K562 (cell line): Measurements from ENCODE around the gene CD4. TPM values are rescaled to one million over a fixed set of nuclear protein-coding genes. Genes with fewer than 3 reads are reported as not detected.

Experiments
- CBFA2T2 ChIP-seq: fragments of 450-650 bp; conservative IDR thresholded peaks from 2 replicates; pipeline ENCODE4 v1.6.1; 2017; ENCODE audit warnings: mild to moderate bottlenecking
- CC2D1A ChIP-seq: fragments of 450-650 bp; IDR thresholded peaks from 2 replicates; pipeline ENCODE4 v1.6.1; 2017; ENCODE audit warnings: mild to moderate bottlenecking
- HNRNPUL1 ChIP-seq: fragments of 200-400 bp; formaldehyde crosslinking; IDR thresholded peaks from 2 replicates; pipeline ENCODE4 v1.6.1; 2017; ENCODE audit warnings: low read length
- JUND ChIP-seq, 2 experiments: IDR thresholded peaks; 2 replicates in 1 of 2; 3 replicates in 1 of 2; pipeline ENCODE4 v1.6.1; 2011; ENCODE audit warnings: borderline replicate concordance in 2 of 2, low read depth in 2 of 2, low read length in 2 of 2, improper control_type of control experiment in 1 of 2, missing biosample characterization in 1 of 2, missing genetic modification characterization in 1 of 2, missing genetic modification reagents in 1 of 2
- MYC ChIP-seq, 2 experiments: fragments of 250-450 bp in 1 of 2; sonication (Bioruptor Pico) in 1 of 2; IDR thresholded peaks; 2 replicates each; pipeline versions ENCODE4 v1.5.1 to v1.6.1; 2012 to 2021; ENCODE audit warnings: low read depth in 2 of 2, borderline replicate concordance in 1 of 2, improper control_type of control experiment in 1 of 2, low read length in 1 of 2, mild to moderate bottlenecking in 1 of 2, moderate library complexity in 1 of 2
- NCOA6 ChIP-seq: fragments of 450-650 bp; IDR thresholded peaks from 2 replicates; pipeline ENCODE4 v1.6.1; 2017; ENCODE audit warnings: mild to moderate bottlenecking
- PTTG1 ChIP-seq: fragments of 450-650 bp; IDR thresholded peaks from 2 replicates; pipeline ENCODE4 v1.6.1; 2016; ENCODE audit warnings: low read depth, mild to moderate bottlenecking, missing genetic modification characterization, missing compliant biosample characterization
- SNRNP70 ChIP-seq: fragments of 200-400 bp; formaldehyde crosslinking; optimal IDR thresholded peaks from 2 replicates; pipeline ENCODE3; 2017; ENCODE audit warnings: low read depth, low read length
- USF2 ChIP-seq: sonication (generic); formaldehyde crosslinking; IDR thresholded peaks from 2 replicates; pipeline ENCODE4 v1.5.0; 2020; ENCODE audit warnings: missing genetic modification reagents
- polyA plus RNA-seq, 8 experiments: library from polyadenylated mRNA; depleted of rRNA in 4 of 8; stranded (reverse) in 5 of 8; unstranded in 3 of 8; fragments of >200 nt; fragmentation: Nextera tagmentation in 2 of 8; fragmentation: Illumina TruSeq in 1 of 8; extraction: Ambion mirVana in 2 of 8; extraction: Trizol in 1 of 8; gene quantifications; 2 replicates each; pipeline versions ENCODE4 v1.2.1 to v1.2.3, GENCODE V29; 2011 to 2014; ENCODE audit warnings: inconsistent platforms in 1 of 8, missing spikeins in 1 of 8
- total RNA-seq, 7 experiments: library from RNA; depleted of rRNA in 6 of 7; stranded (reverse); fragments of >200 nt in 6 of 7; fragmentation: Illumina TruSeq in 2 of 7; extraction: Trizol in 2 of 7; gene quantifications; 2 replicates each; pipeline versions ENCODE4 v1.2.1 to v1.2.3, GENCODE V29; 2011 to 2021; ENCODE audit warnings: low replicate concordance in 1 of 7
- TF ChIP-seq, protein P1 (sequence below): fragments of 250-450 bp; sonication (Bioruptor Pico); IDR thresholded peaks from 2 replicates; pipeline ENCODE4 v1.8.0; 2021; ENCODE audit warnings: mild to moderate bottlenecking, moderate library complexity
- TF ChIP-seq, protein P2 (sequence below): fragments of 450-650 bp; IDR thresholded peaks from 2 replicates; pipeline ENCODE4 v1.6.1; 2017; ENCODE audit warnings: antibody characterized with exemption, mild to moderate bottlenecking
- TF ChIP-seq, protein P3 (sequence below), 2 experiments: fragments of 450-650 bp; IDR thresholded peaks; 2 replicates each; pipeline ENCODE4 v1.6.1; 2018; ENCODE audit warnings: mild to moderate bottlenecking in 2 of 2, low read depth in 1 of 2; ENCODE audit not compliant: partially characterized antibody in 2 of 2
- TF ChIP-seq, protein P4 (sequence below): fragments of 250-450 bp; sonication (Bioruptor Pico); IDR thresholded peaks from 2 replicates; pipeline ENCODE4 v1.5.1; 2021; ENCODE audit warnings: mild to moderate bottlenecking

The CD4 gene
- total and polyA plus RNA-seq, 9 of the 15 experiments (the other 6 are each of a cell fraction or from before 2014, with no cell fraction given) = 0.06 to 0.27 (median 0.09) TPM; not detected in 5

DNA sequence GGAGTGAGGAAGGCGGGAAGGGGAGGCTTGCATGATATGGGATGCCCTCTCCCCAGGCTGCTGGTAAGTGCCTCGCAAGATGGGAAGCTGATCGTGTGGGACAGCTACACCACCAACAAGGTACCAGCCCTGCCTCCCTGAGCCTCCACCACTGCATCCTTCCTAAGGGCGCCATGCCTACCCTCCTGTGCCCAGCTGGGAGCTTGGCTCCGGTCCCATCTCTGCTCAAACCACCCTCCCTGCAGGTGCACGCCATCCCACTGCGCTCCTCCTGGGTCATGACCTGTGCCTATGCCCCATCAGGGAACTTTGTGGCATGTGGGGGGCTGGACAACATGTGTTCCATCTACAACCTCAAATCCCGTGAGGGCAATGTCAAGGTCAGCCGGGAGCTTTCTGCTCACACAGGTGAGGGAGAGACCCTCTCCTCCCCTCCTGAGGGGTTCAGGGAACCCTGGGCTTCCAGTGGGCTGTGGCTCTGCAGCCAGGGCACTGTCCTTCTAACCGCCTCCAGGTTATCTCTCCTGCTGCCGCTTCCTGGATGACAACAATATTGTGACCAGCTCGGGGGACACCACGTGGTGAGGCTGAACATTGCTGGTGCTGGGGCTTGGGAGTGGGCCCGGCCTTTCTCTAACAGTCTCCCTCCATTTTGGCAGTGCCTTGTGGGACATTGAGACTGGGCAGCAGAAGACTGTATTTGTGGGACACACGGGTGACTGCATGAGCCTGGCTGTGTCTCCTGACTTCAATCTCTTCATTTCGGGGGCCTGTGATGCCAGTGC lies 54.0 kb downstream of the CD4 start (continued):
- TF ChIP-seq USF2 (CRISPR knock-in tag) (peak; percentile 62), SNRNP70 (no peak), CC2D1A (no peak), NCOA6 (no peak), PTTG1 (tag) (no peak), JUND (IDR thresholded peaks at IDR 0.05; ENCODE audit: borderline replicate concordance, low read depth, low read length) (0 out of 2 replicates have a peak, but pooled peaks have one; percentile 19), JUND (tag; IDR thresholded peaks at IDR 0.05; ENCODE audit: borderline replicate concordance, low read depth, low read length) (no peak; the same call in 2 of the 3 replicates), MYC (IDR thresholded peaks at IDR 0.05; ENCODE audit: low read depth, low read length) (peak; percentile 46; the same call in 1 of the 2 replicates), MYC (CRISPR knock-in tag; IDR thresholded peaks at IDR 0.05; ENCODE audit: borderline replicate concordance, low read depth) (no peak), CBFA2T2 (no peak), HNRNPUL1 (no peak)
- TF ChIP-seq, protein P1, sequence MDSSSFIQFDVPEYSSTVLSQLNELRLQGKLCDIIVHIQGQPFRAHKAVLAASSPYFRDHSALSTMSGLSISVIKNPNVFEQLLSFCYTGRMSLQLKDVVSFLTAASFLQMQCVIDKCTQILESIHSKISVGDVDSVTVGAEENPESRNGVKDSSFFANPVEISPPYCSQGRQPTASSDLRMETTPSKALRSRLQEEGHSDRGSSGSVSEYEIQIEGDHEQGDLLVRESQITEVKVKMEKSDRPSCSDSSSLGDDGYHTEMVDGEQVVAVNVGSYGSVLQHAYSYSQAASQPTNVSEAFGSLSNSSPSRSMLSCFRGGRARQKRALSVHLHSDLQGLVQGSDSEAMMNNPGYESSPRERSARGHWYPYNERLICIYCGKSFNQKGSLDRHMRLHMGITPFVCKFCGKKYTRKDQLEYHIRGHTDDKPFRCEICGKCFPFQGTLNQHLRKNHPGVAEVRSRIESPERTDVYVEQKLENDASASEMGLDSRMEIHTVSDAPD (CRISPR knock-in tag) = no peak
- TF ChIP-seq, protein P2, sequence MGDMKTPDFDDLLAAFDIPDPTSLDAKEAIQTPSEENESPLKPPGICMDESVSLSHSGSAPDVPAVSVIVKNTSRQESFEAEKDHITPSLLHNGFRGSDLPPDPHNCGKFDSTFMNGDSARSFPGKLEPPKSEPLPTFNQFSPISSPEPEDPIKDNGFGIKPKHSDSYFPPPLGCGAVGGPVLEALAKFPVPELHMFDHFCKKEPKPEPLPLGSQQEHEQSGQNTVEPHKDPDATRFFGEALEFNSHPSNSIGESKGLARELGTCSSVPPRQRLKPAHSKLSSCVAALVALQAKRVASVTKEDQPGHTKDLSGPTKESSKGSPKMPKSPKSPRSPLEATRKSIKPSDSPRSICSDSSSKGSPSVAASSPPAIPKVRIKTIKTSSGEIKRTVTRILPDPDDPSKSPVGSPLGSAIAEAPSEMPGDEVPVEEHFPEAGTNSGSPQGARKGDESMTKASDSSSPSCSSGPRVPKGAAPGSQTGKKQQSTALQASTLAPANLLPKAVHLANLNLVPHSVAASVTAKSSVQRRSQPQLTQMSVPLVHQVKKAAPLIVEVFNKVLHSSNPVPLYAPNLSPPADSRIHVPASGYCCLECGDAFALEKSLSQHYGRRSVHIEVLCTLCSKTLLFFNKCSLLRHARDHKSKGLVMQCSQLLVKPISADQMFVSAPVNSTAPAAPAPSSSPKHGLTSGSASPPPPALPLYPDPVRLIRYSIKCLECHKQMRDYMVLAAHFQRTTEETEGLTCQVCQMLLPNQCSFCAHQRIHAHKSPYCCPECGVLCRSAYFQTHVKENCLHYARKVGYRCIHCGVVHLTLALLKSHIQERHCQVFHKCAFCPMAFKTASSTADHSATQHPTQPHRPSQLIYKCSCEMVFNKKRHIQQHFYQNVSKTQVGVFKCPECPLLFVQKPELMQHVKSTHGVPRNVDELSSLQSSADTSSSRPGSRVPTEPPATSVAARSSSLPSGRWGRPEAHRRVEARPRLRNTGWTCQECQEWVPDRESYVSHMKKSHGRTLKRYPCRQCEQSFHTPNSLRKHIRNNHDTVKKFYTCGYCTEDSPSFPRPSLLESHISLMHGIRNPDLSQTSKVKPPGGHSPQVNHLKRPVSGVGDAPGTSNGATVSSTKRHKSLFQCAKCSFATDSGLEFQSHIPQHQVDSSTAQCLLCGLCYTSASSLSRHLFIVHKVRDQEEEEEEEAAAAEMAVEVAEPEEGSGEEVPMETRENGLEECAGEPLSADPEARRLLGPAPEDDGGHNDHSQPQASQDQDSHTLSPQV = peak; percentile 58
- TF ChIP-seq, protein P3, sequence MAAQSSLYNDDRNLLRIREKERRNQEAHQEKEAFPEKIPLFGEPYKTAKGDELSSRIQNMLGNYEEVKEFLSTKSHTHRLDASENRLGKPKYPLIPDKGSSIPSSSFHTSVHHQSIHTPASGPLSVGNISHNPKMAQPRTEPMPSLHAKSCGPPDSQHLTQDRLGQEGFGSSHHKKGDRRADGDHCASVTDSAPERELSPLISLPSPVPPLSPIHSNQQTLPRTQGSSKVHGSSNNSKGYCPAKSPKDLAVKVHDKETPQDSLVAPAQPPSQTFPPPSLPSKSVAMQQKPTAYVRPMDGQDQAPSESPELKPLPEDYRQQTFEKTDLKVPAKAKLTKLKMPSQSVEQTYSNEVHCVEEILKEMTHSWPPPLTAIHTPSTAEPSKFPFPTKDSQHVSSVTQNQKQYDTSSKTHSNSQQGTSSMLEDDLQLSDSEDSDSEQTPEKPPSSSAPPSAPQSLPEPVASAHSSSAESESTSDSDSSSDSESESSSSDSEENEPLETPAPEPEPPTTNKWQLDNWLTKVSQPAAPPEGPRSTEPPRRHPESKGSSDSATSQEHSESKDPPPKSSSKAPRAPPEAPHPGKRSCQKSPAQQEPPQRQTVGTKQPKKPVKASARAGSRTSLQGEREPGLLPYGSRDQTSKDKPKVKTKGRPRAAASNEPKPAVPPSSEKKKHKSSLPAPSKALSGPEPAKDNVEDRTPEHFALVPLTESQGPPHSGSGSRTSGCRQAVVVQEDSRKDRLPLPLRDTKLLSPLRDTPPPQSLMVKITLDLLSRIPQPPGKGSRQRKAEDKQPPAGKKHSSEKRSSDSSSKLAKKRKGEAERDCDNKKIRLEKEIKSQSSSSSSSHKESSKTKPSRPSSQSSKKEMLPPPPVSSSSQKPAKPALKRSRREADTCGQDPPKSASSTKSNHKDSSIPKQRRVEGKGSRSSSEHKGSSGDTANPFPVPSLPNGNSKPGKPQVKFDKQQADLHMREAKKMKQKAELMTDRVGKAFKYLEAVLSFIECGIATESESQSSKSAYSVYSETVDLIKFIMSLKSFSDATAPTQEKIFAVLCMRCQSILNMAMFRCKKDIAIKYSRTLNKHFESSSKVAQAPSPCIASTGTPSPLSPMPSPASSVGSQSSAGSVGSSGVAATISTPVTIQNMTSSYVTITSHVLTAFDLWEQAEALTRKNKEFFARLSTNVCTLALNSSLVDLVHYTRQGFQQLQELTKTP (IDR thresholded peaks at IDR 0.05; ENCODE audit: low read depth in 1 of 2, partially characterized antibody in 2 of 2) = no peak
- TF ChIP-seq, protein P4, sequence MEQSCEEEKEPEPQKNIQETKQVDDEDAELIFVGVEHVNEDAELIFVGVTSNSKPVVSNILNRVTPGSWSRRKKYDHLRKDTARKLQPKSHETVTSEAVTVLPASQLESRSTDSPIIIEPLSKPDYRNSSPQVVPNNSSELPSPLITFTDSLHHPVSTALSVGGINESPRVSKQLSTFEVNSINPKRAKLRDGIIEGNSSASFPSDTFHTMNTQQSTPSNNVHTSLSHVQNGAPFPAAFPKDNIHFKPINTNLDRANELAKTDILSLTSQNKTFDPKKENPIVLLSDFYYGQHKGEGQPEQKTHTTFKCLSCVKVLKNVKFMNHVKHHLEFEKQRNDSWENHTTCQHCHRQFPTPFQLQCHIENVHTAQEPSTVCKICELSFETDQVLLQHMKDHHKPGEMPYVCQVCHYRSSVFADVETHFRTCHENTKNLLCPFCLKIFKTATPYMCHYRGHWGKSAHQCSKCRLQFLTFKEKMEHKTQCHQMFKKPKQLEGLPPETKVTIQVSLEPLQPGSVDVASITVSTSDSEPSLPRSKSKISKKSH (CRISPR knock-in tag) = no peak
